ENCODE results near the gene PIMREG.

Gene PIMREG

GRCh38 chr17:6498901-6499540, 54.8 kb downstream of the PIMREG start:
- DNase-seq (ENCODE audit: low spot score), result no peak

Measured in hepatic stellate cell (primary cell).